Stimulated activated CD8-positive, alpha-beta memory T cell treated with anti-CD3 and anti-CD28 coated beads, Interleukin-15, amount 100 ng/mL, for 4 hours (primary cell): ENCODE results near the gene SLC25A26.

Source experiments
- DNase-seq, 2 donors: peaks; one replicate each; pipeline ENCODE4 v3.0.0-alpha.2; 2020; ENCODE audit warnings: low read depth in 2 of 2

SLC25A26 gene

GRCh38 chr3:66320390-66320789 lies 99.6 kb downstream of the SLC25A26 start:
- DNase-seq = no peak

DNA sequence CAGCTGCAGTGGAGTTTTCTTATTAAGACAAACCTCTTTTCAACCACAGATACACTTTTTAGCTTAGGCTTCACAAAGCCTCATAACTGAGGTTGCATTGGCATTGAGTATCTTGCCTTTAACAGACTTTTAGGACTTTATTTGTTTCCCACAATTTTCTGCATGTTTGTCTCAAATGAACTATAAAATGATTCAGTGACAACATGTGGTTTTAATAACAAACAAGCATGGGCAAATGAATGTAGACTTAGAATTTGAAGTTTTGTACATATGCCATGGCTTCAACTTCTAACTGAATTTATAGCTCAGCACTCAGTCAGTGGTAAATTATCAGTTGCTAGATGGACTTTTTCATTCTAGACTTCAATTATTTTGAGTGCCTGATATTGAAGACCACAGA lies 101.6 kb downstream of the SLC25A26 start:
- DNase-seq = no peak

DNA sequence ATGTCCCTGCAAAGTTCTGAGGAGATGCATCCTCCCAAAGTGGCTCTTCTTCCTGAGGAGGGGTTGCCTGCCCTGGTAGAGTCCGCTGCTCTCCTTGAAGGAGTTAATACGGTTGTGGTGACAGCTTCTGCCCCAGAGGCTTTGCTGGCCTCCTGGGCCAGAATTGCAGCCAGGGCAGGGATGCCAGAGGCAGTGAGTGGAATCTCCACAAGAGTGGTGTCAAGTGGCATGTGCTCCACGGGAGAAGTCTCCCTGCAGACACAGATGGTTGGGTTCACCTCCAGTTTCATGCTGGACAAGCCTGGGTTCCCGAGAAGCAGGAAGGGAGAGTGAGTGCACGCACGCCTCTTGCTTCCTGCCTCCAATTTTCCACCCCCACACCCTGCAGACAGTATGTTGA lies 105.5 kb downstream of the SLC25A26 start:
- no peak for DNase-seq

DNA sequence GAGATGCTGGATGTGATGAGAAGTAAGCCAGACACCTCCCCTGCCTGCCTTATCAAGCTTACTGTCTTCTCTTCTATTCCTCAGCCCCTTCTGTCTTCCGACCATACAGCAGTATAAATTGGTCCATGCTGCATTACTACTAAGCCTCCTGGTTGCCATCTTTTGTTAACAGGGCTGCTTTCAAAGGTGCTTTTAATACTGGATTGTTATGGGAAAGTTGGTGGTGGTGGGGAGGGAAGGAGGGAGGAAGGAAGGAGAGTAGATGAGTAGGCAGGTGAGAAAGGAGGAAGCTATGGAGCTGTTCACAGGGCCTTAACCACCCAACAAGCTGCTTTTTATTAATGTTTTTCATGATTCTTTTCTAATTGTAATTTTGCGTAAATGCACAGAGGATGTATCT lies 114.9 kb downstream of the SLC25A26 start:
- no peak for DNase-seq

- no peak for DNase-seq
Observed at GRCh38 chr3:66336333-66336766, 115.5 kb downstream of the SLC25A26 start.

- DNase-seq = no peak
Observed at GRCh38 chr3:66338927-66339326, 118.1 kb downstream of the SLC25A26 start.

DNA sequence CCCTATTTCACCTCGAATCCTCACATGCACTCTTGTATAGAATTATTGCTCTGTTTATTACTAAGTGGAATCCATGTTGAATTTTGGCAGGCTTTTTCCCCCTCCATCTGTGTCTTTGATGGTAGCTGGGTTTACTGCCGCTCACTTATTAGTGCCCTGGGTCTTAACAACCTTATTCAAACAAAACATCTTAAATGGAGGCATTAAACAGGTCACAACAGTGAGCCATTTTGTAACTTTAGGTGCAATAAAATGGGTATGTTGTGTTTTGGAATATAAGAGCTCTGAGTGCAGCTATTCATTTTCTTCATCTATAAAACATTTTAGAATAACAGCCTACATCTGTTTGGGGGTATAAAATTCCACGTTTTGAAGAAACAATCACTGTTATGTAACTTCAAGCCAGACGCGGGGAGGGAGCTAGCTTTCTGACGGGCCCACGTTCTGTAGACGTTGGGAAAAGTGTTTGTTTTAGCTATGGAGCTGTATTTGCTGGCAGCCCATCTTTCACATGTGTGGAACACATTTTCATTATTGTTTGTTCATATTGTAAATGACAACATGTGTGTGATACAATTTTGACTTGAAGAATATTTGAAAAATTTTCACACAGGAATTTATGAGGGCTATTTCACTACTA lies 122.0 kb downstream of the SLC25A26 start:
- no peak for DNase-seq

DNA sequence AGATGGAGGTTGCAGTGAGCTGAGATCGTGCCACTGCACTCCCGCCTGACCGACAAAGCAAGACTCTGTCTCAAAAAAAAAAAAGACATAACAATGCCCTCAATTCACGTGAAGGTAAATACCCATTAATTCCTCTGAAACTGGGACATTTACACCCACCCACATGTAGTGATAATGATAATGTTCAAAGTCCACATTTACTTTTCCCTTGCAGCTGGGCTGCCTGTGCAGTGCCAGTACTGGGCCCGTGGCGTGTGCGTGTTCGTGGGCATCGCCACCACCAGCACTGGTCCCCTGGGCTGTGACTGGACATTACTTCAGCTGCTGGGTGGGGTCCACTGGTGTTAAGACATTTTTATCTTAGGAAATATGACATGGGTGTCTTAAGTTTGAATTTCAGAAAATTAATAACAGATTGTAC lies 123.6 kb downstream of the SLC25A26 start:
- no peak for DNase-seq

- DNase-seq = no peak
Observed at GRCh38 chr3:66344848-66345578, 124.2 kb downstream of the SLC25A26 start.

GRCh38 chr3:66348704-66349103 lies 127.9 kb downstream of the SLC25A26 start:
- DNase-seq = no peak

DNA sequence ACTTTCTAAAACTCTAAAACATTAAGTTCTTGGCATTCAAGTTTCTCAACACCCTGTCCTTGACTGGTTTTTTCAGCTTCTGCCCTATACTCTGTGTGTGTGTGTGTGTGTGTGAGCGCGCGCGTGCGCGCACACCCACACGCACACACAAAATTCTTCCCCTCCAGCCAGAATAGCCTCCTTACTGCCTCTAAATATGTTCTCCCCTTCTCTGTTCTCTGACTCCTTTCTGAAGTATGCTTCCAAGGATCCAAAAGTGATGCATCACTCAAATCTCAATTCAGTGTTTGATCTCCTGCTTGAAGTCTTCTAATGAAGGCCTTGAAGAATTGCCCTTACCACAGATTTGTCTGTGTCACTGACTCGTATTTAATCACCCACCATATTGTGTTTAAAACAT lies 129.8 kb downstream of the SLC25A26 start:
- DNase-seq = no peak

DNA sequence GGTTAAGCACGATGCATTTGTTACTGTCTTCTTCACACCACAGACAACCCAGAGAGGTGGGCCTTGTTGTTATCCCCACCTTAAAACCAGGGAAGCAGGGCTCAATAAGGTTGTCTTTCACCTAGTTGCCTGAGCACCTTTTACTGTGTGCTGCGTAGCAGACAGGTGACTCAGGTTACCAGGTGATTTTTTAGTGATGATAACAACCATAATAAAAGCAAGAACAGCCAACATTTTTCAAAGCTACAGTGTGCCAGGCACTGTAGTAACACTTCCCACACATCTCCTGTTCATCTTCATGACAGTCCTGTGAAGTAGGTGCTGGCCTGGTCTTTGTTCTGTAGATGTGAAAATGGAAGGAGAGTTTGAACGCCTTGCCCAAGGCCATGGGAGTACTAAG lies 132.2 kb downstream of the SLC25A26 start:
- no peak for DNase-seq

- no peak for DNase-seq
Observed at GRCh38 chr3:66353530-66353929, 132.7 kb downstream of the SLC25A26 start.

DNA sequence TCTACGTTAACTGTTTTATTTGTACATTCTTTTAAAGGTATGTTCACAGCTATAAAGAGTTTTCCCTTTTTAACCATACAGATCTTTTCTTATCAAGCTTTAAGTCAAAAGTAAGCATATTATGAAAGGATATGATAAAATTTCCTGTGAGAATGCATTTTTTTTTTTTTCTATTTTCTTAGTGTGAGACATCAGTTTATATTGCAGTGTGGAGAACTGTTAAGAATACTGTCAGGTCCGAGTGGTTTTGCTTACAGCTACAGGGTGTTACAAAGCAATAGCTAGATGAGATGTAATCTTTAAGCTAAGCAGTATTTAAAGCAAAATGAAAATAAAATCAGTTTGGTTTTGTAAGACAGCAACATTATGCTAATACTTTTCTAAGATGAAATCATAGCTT lies 133.2 kb downstream of the SLC25A26 start:
- DNase-seq = no peak

GRCh38 chr3:66355394-66355793 lies 134.6 kb downstream of the SLC25A26 start:
- DNase-seq = no peak

GRCh38 chr3:66355997-66356396 lies 135.2 kb downstream of the SLC25A26 start:
- DNase-seq = no peak

DNA sequence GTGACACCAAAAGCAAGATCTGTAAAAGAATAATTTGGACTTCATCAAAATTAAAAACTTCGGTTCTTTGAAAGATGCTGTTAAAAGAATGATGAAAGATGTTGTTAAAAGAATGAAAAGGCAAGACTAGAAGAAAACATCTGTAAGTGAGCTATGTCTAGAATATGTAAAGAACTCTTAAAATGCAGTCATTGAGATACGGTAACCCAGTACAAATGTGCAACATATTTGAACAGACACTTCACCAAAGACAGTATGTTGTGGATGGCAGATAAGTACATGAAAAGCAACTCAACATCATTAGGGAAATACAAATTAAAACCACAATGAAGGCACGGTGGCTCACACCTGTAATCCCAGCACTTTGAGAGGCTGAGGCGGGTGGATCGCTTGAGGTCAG lies 140.6 kb downstream of the SLC25A26 start:
- DNase-seq = no peak

GRCh38 chr3:66362541-66362941 lies 141.7 kb downstream of the SLC25A26 start:
- DNase-seq = no peak

GRCh38 chr3:66363148-66363547 lies 142.3 kb downstream of the SLC25A26 start:
- DNase-seq = no peak

GRCh38 chr3:66365080-66365479 lies 144.3 kb downstream of the SLC25A26 start:
- DNase-seq = no peak

DNA sequence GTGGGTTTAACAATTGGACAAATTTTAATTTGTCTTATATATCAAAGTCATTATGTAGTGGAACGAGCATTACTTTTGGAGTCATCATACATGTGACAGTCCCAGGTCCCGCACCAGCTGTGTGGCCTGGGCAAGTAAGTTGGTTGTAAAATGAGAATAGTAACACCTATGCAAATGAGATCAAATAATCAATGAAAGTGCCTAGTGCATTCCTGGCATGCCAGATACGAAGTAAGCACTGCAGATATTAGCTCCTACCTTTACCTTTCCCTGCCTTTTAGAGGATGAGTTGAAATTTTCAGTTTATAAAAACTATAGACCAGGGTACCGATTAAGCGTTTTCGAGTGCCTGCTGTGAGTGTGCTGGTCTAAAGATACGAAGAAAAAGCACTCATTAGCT lies 145.9 kb downstream of the SLC25A26 start:
- no peak for DNase-seq

- DNase-seq = no peak
Observed at GRCh38 chr3:66367979-66368378, 147.2 kb downstream of the SLC25A26 start.

GRCh38 chr3:66370179-66370578 lies 149.4 kb downstream of the SLC25A26 start:
- DNase-seq = no peak

- DNase-seq = no peak
Observed at GRCh38 chr3:66371432-66371831, 150.6 kb downstream of the SLC25A26 start.
